Left renal cortex interstitium (tissue), 4 donors: ENCODE measurements around the gene RNF44. TPM values are rescaled to one million over a fixed set of nuclear protein-coding genes. Genes with fewer than 3 reads are reported as not detected.

Experiments used
- DNase-seq, 4 donors: peaks; one replicate each; pipeline ENCODE4 v3.0.0-alpha.2; 2013; ENCODE audit warnings: low read depth in 4 of 4, low spot score in 2 of 4, missing footprints in 1 of 4
- polyA plus RNA-seq, 4 donors: library from polyadenylated mRNA; unstranded; fragments of 120-200 nt; gene quantifications; one replicate each; pipeline ENCODE4 v1.2.1, GENCODE V29; 2013; ENCODE audit not compliant: insufficient read length in 4 of 4

The RNF44 gene
- polyA plus RNA-seq, 4 donors: 30.0 to 81.1 (median 58.9) TPM

DNA sequence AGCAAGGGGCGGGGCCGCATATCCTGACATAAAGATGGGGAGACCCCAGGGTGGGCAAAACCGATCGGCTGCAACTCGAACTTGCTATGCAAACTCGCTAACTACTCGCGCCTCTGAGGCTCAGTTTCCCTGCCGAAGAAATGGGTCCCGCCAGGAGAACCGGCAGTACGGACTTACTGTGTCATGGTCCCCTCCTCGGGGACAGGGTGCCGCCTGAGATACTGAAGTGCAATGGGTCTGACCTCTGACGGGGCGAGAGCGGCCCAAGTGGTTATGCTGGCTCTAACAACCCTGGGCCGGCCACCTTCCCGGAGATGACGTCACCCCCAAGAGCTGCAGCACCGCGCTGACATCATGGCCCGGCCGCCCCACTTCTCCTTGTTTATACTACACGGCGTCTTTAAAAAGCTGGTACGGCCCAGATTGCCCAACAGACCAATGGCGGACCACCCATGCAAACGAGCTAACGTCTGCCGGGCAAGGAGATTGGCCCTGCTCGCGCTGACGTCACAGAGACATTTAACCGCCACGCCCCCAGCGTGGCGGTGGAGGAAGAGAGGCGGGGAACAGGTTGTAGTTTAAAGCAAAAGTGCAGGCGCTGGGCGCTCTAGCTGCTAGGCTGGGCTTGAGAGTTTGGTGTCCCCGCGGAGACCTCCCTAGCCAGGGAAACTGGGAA, 490 bp upstream of the RNF44 start:
- DNase-seq: peak; percentile 94 to 98 (median 96)

DNA sequence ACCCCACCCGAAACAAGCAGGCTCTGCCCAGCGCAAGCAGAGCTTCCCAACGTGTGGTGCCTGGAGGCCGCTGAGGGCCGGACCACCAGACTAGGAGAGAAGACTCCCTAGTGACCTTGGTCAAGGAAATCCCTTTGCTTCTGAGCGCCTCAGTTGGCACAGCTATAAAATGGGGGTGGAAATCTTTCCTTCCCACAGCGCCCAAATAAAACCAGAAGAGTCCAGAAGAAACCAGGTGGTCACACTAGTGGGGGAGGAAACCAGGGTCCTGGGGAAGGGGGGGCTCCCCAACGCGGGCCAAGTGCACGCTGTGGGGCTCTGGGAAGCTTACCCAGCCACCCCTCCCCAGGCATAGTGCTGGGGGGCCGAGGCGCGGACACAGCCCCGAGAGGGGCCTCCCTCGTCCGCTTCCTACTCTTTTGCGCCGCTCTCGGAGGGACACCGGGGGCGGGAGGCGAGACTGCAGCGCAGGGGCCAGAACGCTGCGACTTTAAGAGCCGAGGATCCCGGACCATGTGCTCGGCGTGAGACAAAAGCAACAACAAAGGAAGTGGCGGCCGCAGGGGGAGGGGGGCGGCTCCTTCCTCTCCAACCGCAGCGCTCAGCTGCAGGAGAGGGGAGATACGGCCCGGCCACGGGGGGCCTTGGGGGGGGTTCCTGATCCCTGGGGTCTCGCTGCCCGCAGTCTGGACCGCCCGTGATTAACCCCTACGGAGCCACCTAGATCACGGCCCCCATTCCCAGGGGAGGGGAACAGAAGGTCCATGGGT, 885 bp downstream of the RNF44 start:
- DNase-seq: no peak

DNA sequence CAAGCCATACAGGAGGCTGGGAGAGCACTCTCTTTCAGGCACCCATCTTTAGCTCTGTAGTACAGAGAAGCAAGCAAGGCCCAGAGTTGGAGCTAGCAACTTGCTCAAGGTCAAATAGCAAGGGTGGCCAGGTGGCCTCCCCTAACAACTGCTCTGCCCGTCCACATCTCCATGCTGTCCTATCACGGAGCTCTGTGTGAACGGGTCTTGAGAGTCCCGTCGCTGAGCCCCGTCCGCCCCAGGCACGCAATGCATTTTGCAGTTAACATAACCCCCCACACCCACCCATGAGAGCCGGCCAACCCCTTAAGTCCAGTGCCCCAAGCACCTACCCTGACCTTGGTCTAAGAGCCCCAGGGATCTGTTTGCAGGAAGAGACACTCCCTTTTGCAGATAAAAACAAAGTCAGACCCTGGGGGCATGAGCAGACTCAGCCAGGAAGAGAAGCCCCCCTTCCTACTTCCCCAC, 1.5 kb downstream of the RNF44 start:
- DNase-seq: no peak

DNA sequence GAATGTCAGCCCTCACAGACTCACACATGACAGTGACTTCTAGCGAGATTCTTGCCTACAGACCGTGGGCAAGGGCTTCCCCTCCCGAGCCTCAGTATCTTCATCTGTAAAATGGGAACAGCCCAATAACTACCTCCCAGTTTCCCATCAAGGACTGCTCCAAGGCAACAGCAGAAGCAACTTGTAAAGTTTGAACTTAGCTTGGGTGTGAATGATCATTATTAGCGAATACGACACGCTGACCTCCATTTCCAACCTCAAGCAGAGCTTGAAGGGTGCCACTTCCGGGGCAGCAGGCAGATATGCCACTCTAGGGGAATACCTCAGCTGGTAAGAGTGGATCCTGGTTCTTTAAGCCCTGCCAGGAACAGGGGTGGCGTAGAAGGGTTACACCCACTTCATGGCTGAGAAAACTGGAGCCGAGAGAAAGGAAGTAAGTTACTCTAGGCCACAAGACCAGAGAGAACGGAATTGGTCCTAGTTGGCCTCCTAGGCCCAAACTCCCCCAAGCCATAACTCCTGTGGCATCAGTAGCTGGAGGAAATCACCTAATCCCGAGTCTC, 2.0 kb downstream of the RNF44 start:
- DNase-seq: no peak

GRCh38 chr5:176534640-176535039, 2.6 kb downstream of the RNF44 start:
- DNase-seq: no peak

DNA sequence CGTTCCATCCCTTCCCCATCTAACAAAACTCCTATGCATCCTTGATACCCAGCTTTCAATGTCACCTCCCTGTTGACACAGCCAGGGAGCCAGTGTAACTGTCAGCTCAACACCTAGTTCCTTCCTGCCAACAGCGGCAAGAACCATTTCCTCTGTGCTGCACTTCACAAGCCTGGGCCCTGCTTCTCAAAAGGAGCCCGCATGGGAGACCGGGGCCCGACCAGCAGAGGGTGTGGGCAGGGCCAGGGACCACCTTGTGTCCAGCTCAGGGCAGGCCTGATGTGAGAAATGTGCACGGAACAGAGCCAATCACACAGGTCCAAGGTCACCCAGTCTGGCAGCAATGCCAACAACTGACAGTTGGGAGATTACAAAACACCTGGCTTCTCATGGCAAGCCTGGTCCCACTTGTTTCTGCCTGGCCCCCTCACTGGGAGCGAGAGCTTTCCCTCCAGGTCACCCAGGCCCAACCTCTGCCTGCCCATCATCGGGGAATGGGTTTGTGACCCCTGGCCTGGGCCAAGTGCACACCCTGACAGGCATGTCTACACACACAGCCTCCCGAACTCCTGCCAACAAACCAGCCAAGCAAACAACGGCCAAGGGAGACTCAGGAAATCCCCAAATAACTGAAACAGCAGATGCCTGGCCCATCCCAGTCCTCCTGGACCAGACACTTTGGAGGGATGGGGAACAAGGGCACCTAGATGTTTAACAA, 3.1 kb downstream of the RNF44 start:
- no peak for DNase-seq

DNA sequence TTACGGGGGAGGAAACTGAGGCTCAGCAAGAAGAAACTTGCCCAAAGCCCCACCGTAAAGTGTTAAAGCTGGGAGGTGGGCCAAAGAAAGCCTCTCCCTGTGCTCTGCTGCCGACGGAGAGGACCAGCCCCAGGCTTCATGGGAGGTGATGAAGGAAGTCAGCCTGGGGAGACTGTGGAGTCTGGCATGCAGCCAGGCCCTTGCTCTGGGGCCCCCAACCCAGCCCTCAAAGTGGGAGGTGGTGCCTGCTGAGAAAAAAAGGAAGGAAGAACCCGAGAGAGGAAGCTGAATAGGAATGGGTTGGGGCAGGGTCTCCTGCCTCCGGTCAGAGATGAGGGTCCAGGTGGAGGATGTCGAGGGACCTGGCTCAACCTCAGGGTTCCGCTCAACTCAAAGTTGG, 3.8 kb downstream of the RNF44 start:
- DNase-seq: no peak

DNA sequence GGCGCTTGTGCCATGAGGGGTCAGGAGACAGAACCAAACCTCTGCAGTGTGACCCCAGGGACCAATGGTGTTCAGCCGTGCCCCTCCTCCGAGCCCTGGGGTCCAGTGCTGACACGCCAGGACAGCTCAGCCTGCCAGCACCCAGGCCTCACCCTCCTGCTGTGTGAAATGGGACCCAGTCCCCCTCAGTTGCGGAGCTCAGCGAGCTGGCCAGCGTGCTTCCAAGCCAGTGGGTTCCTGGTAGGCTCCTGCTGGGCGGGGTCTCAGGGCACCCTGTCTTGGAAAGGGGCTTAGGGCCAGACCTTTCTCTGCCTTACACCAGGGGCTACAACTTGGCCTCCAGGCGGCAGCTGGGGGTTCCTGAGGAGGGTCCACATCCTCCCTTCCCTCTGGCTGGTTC, 4.4 kb downstream of the RNF44 start:
- DNase-seq: no peak

DNA sequence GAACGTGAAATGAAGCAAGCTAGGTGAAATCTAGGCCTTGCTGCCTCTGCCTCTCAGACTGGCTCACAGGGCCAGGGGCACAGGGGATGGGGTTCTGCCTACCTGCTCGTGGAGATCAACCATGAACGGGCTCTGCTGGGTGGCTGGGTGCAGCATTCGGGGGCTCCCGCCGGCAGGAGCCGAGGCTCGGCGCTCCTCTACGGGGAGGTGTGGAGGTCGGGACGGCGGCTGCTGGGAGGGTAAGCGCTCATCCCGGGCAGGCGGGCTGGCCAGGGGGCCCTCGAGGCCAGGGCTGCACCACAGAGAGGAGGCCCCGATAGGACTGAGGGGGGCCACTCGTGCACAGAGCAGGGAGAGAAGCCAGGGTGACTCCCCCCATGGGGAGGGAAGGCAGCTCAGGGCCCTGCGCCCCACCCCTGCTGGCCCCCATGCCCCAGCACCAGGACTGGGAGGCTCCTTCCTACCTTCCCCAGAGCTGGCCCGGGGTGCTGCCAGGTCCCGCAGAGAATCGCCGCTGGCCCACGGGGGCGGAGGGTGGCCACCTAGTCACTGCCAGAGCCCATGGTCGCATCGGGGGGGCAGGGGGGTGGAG, 5.2 kb downstream of the RNF44 start:
- DNase-seq: no peak

DNA sequence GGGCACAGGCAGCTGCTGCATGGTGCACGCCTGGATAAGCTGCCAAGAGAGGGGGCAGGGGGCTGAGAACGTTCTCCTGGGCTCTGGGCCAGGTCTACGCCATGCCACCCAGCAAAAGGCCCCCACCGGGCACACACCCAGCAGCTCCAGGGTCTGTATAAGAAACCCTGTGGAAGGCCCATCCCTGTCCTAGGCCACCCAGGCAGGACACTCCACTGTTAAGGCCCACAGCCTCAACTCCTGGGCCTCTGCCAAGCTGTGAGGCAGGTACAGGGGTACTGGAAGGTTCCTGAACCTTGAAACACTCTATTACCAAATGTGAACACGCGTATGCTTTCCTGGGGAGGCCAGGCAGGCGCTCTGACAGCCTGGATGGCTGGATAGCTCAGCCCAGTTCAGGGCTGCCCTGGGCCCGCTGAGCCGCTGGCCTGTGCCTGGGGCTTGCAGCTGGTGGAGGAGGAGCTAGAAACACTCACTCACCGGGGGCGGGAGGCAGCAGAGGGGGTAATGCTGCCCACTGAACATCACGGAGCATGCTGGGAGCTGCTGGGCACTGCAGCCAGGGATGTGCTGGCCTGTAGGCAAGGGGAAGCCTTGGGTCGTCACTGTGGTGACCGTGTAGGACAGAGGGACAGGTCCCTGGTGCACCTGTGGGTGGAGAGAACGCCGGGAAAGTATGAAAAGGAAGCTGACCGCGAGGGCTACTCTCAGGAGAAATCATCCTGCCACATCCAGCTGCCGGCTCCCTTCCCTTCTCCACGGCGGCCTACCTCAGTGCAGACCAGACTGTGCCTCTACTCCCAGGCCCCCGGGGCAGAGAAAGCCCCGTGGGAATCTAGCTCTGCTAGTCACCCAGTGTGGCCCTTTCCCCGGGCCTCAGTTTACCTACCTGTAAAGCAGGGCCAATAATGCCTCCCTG, 6.0 kb downstream of the RNF44 start:
- DNase-seq: no peak

DNA sequence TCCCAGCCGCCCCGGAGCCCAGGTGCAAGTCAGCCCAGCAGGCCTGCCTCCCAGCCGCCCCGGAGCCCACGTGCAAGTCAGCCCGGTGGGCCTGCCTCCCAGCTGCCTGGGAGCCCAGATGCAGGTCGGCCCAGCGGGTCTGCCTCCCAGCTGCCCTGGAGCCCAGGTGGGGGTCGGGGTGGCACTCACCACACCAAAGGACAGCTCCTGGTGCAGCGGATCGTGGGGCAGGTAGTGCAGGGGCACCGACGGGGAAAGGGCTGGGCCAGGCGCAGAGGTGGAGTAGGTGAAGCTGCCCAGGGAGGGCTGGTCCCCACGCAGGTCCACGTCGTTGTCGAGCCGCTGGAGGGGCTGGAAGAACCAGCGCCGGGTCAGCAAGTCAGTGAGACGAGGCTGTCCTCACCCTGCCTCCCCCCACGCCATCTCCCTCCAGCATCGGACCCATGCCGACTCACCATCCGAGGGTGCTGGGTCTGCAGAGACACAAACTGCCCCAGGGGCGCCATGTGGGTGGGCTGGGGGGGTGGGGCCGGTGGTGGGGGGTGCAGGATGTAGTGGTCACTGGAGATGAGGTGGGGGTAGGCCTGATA, 6.7 kb downstream of the RNF44 start:
- DNase-seq: no peak

DNA sequence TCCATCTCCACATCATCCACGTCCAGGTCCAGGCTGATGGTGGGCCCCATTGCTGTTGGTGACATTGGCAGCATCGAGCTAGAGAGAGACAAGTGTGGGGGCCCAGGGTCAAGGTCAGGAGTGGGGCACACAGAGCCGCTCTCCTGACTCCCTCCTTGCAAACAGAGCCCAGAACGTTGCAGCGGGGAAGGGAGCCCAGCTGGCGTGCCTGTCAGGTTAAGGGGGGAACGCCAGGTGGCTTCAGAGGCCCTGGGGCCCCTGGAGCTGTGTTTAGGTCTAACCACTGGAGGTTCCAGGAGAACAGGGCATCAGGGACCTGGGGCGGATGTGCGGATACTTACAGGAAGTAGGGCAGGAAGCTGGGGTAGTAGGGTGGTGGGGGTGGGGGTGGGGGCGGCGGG, 7.5 kb downstream of the RNF44 start:
- DNase-seq: no peak

- DNase-seq: no peak
Measured at GRCh38 chr5:176529116-176529740, 8.0 kb downstream of the RNF44 start.

GRCh38 chr5:176528761-176529115, 8.5 kb downstream of the RNF44 start:
- no peak for DNase-seq

- DNase-seq: no peak
Measured at GRCh38 chr5:176528301-176528700, 8.9 kb downstream of the RNF44 start.

- no peak for DNase-seq
Measured at GRCh38 chr5:176527246-176528222, 9.7 kb downstream of the RNF44 start.

DNA sequence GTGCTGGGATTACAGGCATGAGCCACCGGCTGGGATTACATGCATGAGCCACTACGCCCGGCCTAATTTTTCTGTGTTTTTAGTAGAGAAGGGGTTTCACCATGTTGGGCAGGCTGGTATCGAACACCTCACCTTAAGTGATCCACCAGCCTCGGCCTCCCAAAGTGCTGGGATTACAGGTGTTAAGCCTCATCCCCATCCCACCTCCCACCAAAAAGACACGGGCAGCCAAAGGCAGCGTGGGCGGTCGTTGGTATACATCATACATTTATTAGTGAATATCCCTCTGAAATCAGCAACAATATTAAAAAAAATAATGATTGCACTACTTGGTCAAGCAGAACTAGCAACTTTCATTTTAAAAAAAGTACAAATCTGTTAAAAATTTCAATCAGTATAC, 10.7 kb downstream of the RNF44 start:
- no peak for DNase-seq

DNA sequence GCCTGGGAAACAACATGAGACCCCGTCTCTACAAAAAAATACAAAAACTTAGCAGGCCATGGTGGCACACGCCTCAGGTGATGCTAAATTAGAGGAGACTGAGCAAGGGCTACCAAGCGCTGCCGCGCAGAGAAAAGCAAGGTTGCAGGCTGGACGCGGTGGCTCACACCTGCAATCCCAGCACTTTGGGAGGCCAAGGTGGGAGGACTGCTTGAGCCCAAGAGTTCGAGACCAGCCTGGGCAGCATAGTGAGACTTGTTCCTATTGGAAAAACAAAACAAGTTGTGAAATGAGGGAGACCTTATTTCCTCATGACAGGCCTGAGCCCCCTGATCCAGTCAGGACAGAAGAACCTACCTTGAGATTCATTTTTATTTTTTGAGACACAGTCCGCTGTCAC, 11.5 kb downstream of the RNF44 start:
- DNase-seq: no peak
